HG03060 (cell line): ENCODE data around the gene RNF169.
"Not testable (repeated sequence)": the region's sequence is repeated elsewhere in the genome, so short reads cannot be mapped to it uniquely, and the experiment has no call there.

Experiments used
- ATAC-seq: cut with Tn5 transposase; IDR thresholded peaks from one replicate; pipeline ENCODE4 v1.9.1; 2021; ENCODE audit warnings: low read depth, moderate number of reproducible peaks; ENCODE audit not compliant: unreplicated experiment

The RNF169 gene

GRCh38 chr11:74726547-74727182 lies 22.0 kb upstream of the RNF169 start:
- no peak for ATAC-seq

- ATAC-seq = no peak
Observed at GRCh38 chr11:74729397-74729796, 19.3 kb upstream of the RNF169 start.

GRCh38 chr11:74730571-74731260 lies 17.9 kb upstream of the RNF169 start:
- no peak for ATAC-seq

- ATAC-seq = no peak
Observed at GRCh38 chr11:74731301-74732094, 17.2 kb upstream of the RNF169 start, which contains the start of gene CHRDL2. TSS of gene CHRDL2 (minus strand) at chr11:74731426. CDS start at chr11:74730888, 538 bp downstream.

- ATAC-seq = no peak
Observed at GRCh38 chr11:74734559-74734925, 14.1 kb upstream of the RNF169 start.

GRCh38 chr11:74735365-74735928 lies 13.2 kb upstream of the RNF169 start:
- no peak for ATAC-seq

GRCh38 chr11:74736031-74736430 lies 12.6 kb upstream of the RNF169 start:
- ATAC-seq = no peak

- ATAC-seq = no peak
Observed at GRCh38 chr11:74739546-74740270, 8.9 kb upstream of the RNF169 start.

GRCh38 chr11:74742070-74742469 lies 6.6 kb upstream of the RNF169 start:
- ATAC-seq = no peak

GRCh38 chr11:74743640-74744039 lies 5.0 kb upstream of the RNF169 start:
- ATAC-seq = no peak

- ATAC-seq = no peak
Observed at GRCh38 chr11:74744277-74744676, 4.4 kb upstream of the RNF169 start.

- no peak for ATAC-seq
Observed at GRCh38 chr11:74746868-74747267, 1.8 kb upstream of the RNF169 start.

- no peak for ATAC-seq
Observed at GRCh38 chr11:74749127-74749964, 697 bp downstream of the RNF169 start.

GRCh38 chr11:74749965-74750296 lies 1.3 kb downstream of the RNF169 start:
- no peak for ATAC-seq

- ATAC-seq = not testable (repeated sequence)
Observed at GRCh38 chr11:74750598-74750997, 1.9 kb downstream of the RNF169 start.

GRCh38 chr11:74751303-74751702 lies 2.7 kb downstream of the RNF169 start:
- ATAC-seq = no peak

GRCh38 chr11:74754507-74755252 lies 6.0 kb downstream of the RNF169 start:
- ATAC-seq = no peak

- ATAC-seq = no peak
Observed at GRCh38 chr11:74755395-74755995, 6.8 kb downstream of the RNF169 start.

GRCh38 chr11:74756571-74756970 lies 7.9 kb downstream of the RNF169 start:
- no peak for ATAC-seq
